Loucy (cell line): ENCODE data around the gene TLE2.

Experiments
- CTCF ChIP-seq: fragments of 200-600 bp; sonication (generic); conservative IDR thresholded peaks from 2 replicates; pipeline ENCODE4 v1.5.1; 2014; ENCODE audit warnings: mild to moderate bottlenecking, antibody characterized with exemption, low read length
- EZH2phosphoT487 ChIP-seq: fragments of 200-600 bp; IDR thresholded peaks from 2 replicates; pipeline ENCODE4 v1.6.1; 2018; ENCODE audit warnings: antibody characterized with exemption, mild to moderate bottlenecking, moderate library complexity, borderline replicate concordance

DNA sequence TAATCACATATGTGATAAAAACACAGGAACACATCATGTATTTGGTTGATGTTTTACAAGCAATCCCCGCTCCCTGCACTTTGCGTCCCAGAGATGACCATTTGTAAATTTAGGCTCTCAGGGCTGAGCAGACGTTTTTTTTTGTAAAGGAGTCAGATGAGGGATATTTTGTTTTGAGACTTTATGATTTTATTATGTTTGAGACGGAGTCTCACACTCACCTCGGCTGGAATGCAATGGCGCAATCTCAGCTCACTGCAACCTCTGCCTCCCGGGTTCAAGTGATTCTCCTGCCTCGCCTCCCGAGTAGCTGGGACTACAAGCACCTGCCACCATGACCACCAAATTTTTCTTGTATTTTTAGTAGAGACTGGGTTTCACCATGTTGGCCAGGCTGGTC, 50.3 kb downstream of the TLE2 start:
- no peak for TF ChIP-seq EZH2phosphoT487
- no peak for TF ChIP-seq CTCF
